B cell (primary cell): Measurements from ENCODE around the gene CAPN12.

Experiments used
- CTCF ChIP-seq: fragments of 200-600 bp; IDR thresholded peaks from one replicate; pipeline ENCODE4 v1.8.0; 2022; ENCODE audit warnings: antibody characterized with exemption, mild to moderate bottlenecking
- EZH2 ChIP-seq: IDR thresholded peaks from 2 replicates; pipeline ENCODE4 v1.6.1; 2012; ENCODE audit warnings: borderline replicate concordance, low read depth, mild to moderate bottlenecking, moderate library complexity, low read length; ENCODE audit not compliant: insufficient read depth, poor library complexity, severe bottlenecking

GRCh38 chr19:38731654-38732301 is 12.5 kb downstream of the CAPN12 start:
- no peak for TF ChIP-seq CTCF
- TF ChIP-seq EZH2, result no peak
